Fibroblast of lung (primary cell): ENCODE results near the gene EMC7. TPM values are rescaled to one million over a fixed set of nuclear protein-coding genes. Genes with fewer than 3 reads are reported as not detected.

ENCODE experiments used
- DNase-seq, 2 donors: peaks; one replicate each; pipeline versions ENCODE4 v3.0.0 to v3.0.0-alpha.2; 2010; ENCODE audit warnings: low read depth in 2 of 2
- H2AFZ ChIP-seq: 2 replicates; pipeline ENCODE4 v1.5.1; 2012; ENCODE audit warnings: low read length, control low read depth, inconsistent platforms
- H3K27ac ChIP-seq: 2 replicates; pipeline ENCODE4 v1.5.1; 2011; ENCODE audit warnings: low read length, control low read depth; ENCODE audit not compliant: insufficient read depth
- H3K27me3 ChIP-seq: 2 replicates; pipeline ENCODE4 v1.5.1; 2011; ENCODE audit warnings: mild to moderate bottlenecking, low read length; ENCODE audit not compliant: control insufficient read depth, insufficient read depth
- H3K36me3 ChIP-seq: 2 replicates; pipeline ENCODE4 v1.5.1; 2011; ENCODE audit warnings: low read length; ENCODE audit not compliant: control insufficient read depth, insufficient read depth
- H3K4me1 ChIP-seq: 2 replicates; pipeline ENCODE4 v1.5.1; 2011; ENCODE audit warnings: low read length; ENCODE audit not compliant: control insufficient read depth, insufficient read depth; ENCODE audit errors: extremely low read depth
- H3K4me2 ChIP-seq: 2 replicates; pipeline ENCODE4 v1.5.1; 2011; ENCODE audit warnings: low read length, control low read depth; ENCODE audit not compliant: insufficient read depth; ENCODE audit errors: extremely low read depth
- H3K4me3 ChIP-seq, 4 experiments: fragments of 200-600 bp in 1 of 4; sonication (generic) in 1 of 4; replicated peaks in 1 of 4; 2 replicates each; pipeline ENCODE4 v1.5.1; 2011 to 2016; ENCODE audit warnings: low read length in 4 of 4, low read depth in 3 of 4, mild to moderate bottlenecking in 3 of 4, control low read depth in 2 of 4, inconsistent platforms in 1 of 4, mixed read lengths in 1 of 4; ENCODE audit not compliant: insufficient read depth in 1 of 4; ENCODE audit errors: control extremely low read depth in 1 of 4
- H3K79me2 ChIP-seq: 2 replicates; pipeline ENCODE4 v1.5.1; 2012; ENCODE audit warnings: mild to moderate bottlenecking, low read length, inconsistent platforms; ENCODE audit not compliant: control insufficient read depth, insufficient read depth
- H3K9ac ChIP-seq: 2 replicates; pipeline ENCODE4 v1.5.1; 2011; ENCODE audit warnings: mild to moderate bottlenecking, low read length, control low read depth; ENCODE audit not compliant: insufficient read depth
- H3K9me3 ChIP-seq: 2 replicates; pipeline ENCODE4 v1.5.1; 2012; ENCODE audit warnings: low read depth, low read length; ENCODE audit not compliant: control insufficient read depth, insufficient read depth
- H4K20me1 ChIP-seq: 2 replicates; pipeline ENCODE4 v1.5.1; 2011; ENCODE audit warnings: low read length; ENCODE audit not compliant: control insufficient read depth, insufficient read depth; ENCODE audit errors: extremely low read depth
- CTCF ChIP-seq, 2 donors: IDR thresholded peaks in 1 of 2; conservative IDR thresholded peaks in 1 of 2; 1 replicate in 1 of 2; 2 replicates in 1 of 2; pipeline ENCODE4 v1.5.1; 2011 to 2012; ENCODE audit warnings: low read length in 2 of 2, control low read depth in 1 of 2, inconsistent platforms in 1 of 2, low read depth in 1 of 2, mild to moderate bottlenecking in 1 of 2
- EZH2 ChIP-seq: IDR thresholded peaks from 2 replicates; pipeline ENCODE4 v1.5.1; 2012; ENCODE audit warnings: low read length, control low read depth, mild to moderate bottlenecking; ENCODE audit errors: missing control alignments
- polyA minus RNA-seq: library from RNA; depleted of rRNA, polyadenylated mRNA; stranded (reverse); fragments of >200 nt; gene quantifications from 2 replicates; pipeline ENCODE4 v1.2.3, GENCODE V29; 2011; ENCODE audit warnings: low replicate concordance
- polyA plus RNA-seq, 2 donors: library from polyadenylated mRNA; depleted of rRNA in 1 of 2; stranded (reverse) in 1 of 2; unstranded in 1 of 2; fragments of >200 nt; gene quantifications; 2 replicates each; pipeline ENCODE4 v1.2.1, GENCODE V29; 2011 to 2012; ENCODE audit warnings: missing spikeins in 1 of 2
- total RNA-seq: library from RNA; depleted of rRNA; stranded (reverse); fragments of >200 nt; gene quantifications from 2 replicates; pipeline ENCODE4 v1.2.1, GENCODE V29; 2014

EMC7 gene
- total RNA-seq: 39.0 and 47.7 TPM in 2 replicates
- polyA plus RNA-seq: 102 and 108 TPM in 2 replicates
- 107 and 120 TPM in 2 replicates for polyA plus RNA-seq (2012)
- 8.9 and 19.6 TPM in 2 replicates for polyA minus RNA-seq

- peaks cover 39% of the 10 kb centered on the region for H3K79me2 ChIP-seq
- TF ChIP-seq EZH2 (no peak), CTCF (conservative IDR thresholded peaks at IDR 0.05 in 1 of 2, IDR thresholded peaks at IDR 0.05 in 1 of 2; ENCODE audit: low read depth in 1 of 2, low read length in 2 of 2) (no peak)
Observed at GRCh38 chr15:34101366-34102174, at the start of gene EMC7, which contains the start of gene PGBD4. TSS of gene EMC7 (minus strand) at chr15:34101862. CDS start at chr15:34101839, 23 bp downstream. TSS of gene PGBD4 (plus strand) at chr15:34102083. CDS start at chr15:34102532, 449 bp downstream.

DNA sequence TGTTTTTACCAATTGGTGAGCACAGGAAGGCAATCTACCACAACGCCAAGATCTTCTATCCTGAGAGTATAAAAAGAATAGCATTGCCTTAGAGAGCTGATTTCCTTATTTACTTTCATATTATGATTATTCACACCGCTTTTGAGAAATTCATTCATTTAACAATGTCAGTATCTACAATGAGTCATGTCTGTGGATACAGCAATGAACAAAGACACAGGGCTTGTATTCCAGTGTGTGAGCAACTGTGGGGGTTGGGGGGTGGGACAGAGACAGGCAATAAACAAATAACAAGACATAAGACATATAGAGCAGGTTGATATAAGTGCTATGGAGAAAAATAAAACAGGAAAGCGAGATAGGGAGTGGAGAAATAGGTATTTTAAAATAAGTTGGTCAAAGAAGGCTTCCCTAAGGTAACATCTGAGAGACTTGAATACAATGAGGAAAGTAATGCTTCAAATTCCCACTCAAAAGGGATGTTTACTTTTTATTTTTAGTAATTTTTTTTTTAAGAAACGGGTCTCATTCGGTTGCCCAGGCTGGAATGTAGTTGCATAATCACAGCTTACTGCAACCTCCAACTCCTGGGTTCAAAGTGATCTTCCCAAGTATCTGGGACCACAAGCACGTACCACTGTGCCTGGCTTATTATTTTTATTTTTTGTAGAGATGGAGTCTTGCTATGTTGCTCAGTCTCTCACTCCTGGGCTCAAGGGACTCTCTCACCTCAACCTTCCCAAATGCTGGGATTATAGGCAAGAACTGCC is 45.9 kb upstream of the EMC7 start:
- Histone ChIP-seq H3K79me2 (no peaks in the 10 kb centered on the region), H3K9me3 (no peaks in the 10 kb centered on the region), H3K4me1 (no peaks in the 10 kb centered on the region), H2AFZ (no peak overlapping the region), H3K27ac (no peak overlapping the region), H3K36me3 (peaks cover 4% of the 10 kb centered on the region), H3K27me3 (no peaks in the 10 kb centered on the region), H3K4me2 (no peak overlapping the region), H3K4me3 (no peak overlapping the region), H3K9ac (no peak overlapping the region), H4K20me1 (no peaks in the 10 kb centered on the region)
- DNase-seq: peak in 1 of 2 donors; percentile 71
- TF ChIP-seq EZH2 (no peak), CTCF (conservative IDR thresholded peaks at IDR 0.05 in 1 of 2, IDR thresholded peaks at IDR 0.05 in 1 of 2; ENCODE audit: low read depth in 1 of 2, low read length in 2 of 2) (no peak)

More at GRCh38 chr15:34101366-34102174, at the start of gene EMC7, which contains the start of gene PGBD4:
- Histone ChIP-seq H2AFZ (peak within 1 kb of the TSS; percentile 98), H3K9ac (peak within 1 kb of the TSS; percentile 96), H3K4me2 (peak within 1 kb of the TSS; percentile 98), H3K9me3 (no peaks in the 10 kb centered on the region), H4K20me1 (no peaks in the 10 kb centered on the region), H3K27me3 (no peaks in the 10 kb centered on the region), H3K36me3 (peaks cover 2% of the 10 kb centered on the region), H3K4me3 (peak within 1 kb of the TSS; percentile 81 to 93 (median 86)), H3K27ac (peak within 1 kb of the TSS; percentile 92), H3K4me1 (peaks cover 5% of the 10 kb centered on the region)
- DNase-seq: peak; percentile 99 to 100

GRCh38 chr15:34133511-34133910 is 31.8 kb upstream of the EMC7 start:
- no peaks in the 10 kb centered on the region for H3K4me1 ChIP-seq
- H3K79me2 ChIP-seq: no peaks in the 10 kb centered on the region
- H2AFZ ChIP-seq: no peak overlapping the region
- no peak overlapping the region for H3K27ac ChIP-seq
- no peaks in the 10 kb centered on the region for H4K20me1 ChIP-seq
- TF ChIP-seq CTCF (conservative IDR thresholded peaks at IDR 0.05 in 1 of 2, IDR thresholded peaks at IDR 0.05 in 1 of 2; ENCODE audit: low read depth in 1 of 2, low read length in 2 of 2) (no peak), EZH2 (no peak)
- peak in 1 of 2 donors; percentile 12 for DNase-seq
- no peaks in the 10 kb centered on the region for H3K27me3 ChIP-seq
- H3K9me3 ChIP-seq: no peaks in the 10 kb centered on the region
- no peak overlapping the region for H3K4me3 ChIP-seq
- H3K9ac ChIP-seq: no peak overlapping the region
- no peak overlapping the region for H3K4me2 ChIP-seq
- no peaks in the 10 kb centered on the region for H3K36me3 ChIP-seq
